G401 (cell line): ENCODE results near the gene AGRP. TPM values are rescaled to one million over a fixed set of nuclear protein-coding genes. Genes with fewer than 3 reads are reported as not detected.

Experiments used
- DNase-seq: peaks from one replicate; pipeline ENCODE4 v3.0.0-alpha.2; 2015; ENCODE audit warnings: low spot score
- in situ Hi-C: cut with HindIII; loops from 2 replicates; pipeline ENCODE4 v1.10.0; 2016; ENCODE audit warnings: low sequenced_read_pairs, mixed read lengths
- total RNA-seq: library from RNA; depleted of rRNA; stranded (reverse); fragments of >200 nt; shearing (Covaris generic); gene quantifications from 2 replicates; pipeline ENCODE4 v1.2.3, GENCODE V29; 2014

The AGRP gene
- total RNA-seq, 1 experiment from 2014 or later, result not detected

- in situ Hi-C loops, result loop anchor here (5.0 kb wide), 1 partner anchor 33 kb away; the partner anchor contains the start of genes AGRP and ATP6V0D1
- DNase-seq, result no peak
Measured at GRCh38 chr16:67449739-67450138, 33.6 kb downstream of the AGRP start.

- no peak for DNase-seq
- in situ Hi-C loops, result loop anchor here (5.0 kb wide), 1 partner anchor 33 kb away; the partner anchor contains the start of genes AGRP and ATP6V0D1
Measured at GRCh38 chr16:67449336-67449735, 34.0 kb downstream of the AGRP start.

GRCh38 chr16:67448580-67448979 lies 34.8 kb downstream of the AGRP start:
- in situ Hi-C loops, result loop anchor here (5.0 kb wide), 1 partner anchor 34 kb away; the partner anchor contains the start of genes AGRP and ATP6V0D1
- DNase-seq, result no peak

- DNase-seq, result no peak
- in situ Hi-C loops, result loop anchor here (5.0 kb wide), 1 partner anchor 35 kb away; the partner anchor contains the start of genes AGRP and ATP6V0D1
Measured at GRCh38 chr16:67447508-67448076, 35.8 kb downstream of the AGRP start.

- in situ Hi-C loops, result loop anchor here (5.0 kb wide), 1 partner anchor 35 kb away; the partner anchor contains the start of genes AGRP and ATP6V0D1
- no peak for DNase-seq
Measured at GRCh38 chr16:67446968-67447507, 36.3 kb downstream of the AGRP start.

- no peak for DNase-seq
- in situ Hi-C loops, result loop anchor here (5.0 kb wide), 1 partner anchor 36 kb away; the partner anchor contains the start of genes AGRP and ATP6V0D1
Measured at GRCh38 chr16:67445913-67446907, 37.1 kb downstream of the AGRP start.

- DNase-seq, result peak; percentile 97
- in situ Hi-C loops, result loop anchor here (5.0 kb wide), 1 partner anchor 37 kb away; the partner anchor contains the start of genes AGRP and ATP6V0D1
Measured at GRCh38 chr16:67445441-67445912, 37.9 kb downstream of the AGRP start.

GRCh38 chr16:67445126-67445426 lies 38.3 kb downstream of the AGRP start:
- no peak for DNase-seq
- in situ Hi-C loops, result loop anchor here (5.0 kb wide), 1 partner anchor 37 kb away; the partner anchor contains the start of genes AGRP and ATP6V0D1

GRCh38 chr16:67444259-67445125 lies 38.9 kb downstream of the AGRP start:
- in situ Hi-C loops, result loop anchor here (5.0 kb wide), 1 partner anchor 38 kb away; the partner anchor contains the start of genes AGRP and ATP6V0D1
- DNase-seq, result no peak

- DNase-seq, result no peak
- in situ Hi-C loops, result no loop called here
Measured at GRCh38 chr16:67443265-67443664, 40.1 kb downstream of the AGRP start.

GRCh38 chr16:67442581-67443255 lies 40.6 kb downstream of the AGRP start:
- no peak for DNase-seq
- in situ Hi-C loops, result no loop called here

- peak; percentile 76 for DNase-seq
- in situ Hi-C loops, result no loop called here
Measured at GRCh38 chr16:67441907-67442306, 41.4 kb downstream of the AGRP start.

- DNase-seq, result peak; percentile 92
- in situ Hi-C loops, result no loop called here
Measured at GRCh38 chr16:67441271-67441753, 42.0 kb downstream of the AGRP start.

GRCh38 chr16:67438824-67439393 lies 44.4 kb downstream of the AGRP start:
- DNase-seq, result no peak
- in situ Hi-C loops, result no loop called here

GRCh38 chr16:67438098-67438791 lies 45.1 kb downstream of the AGRP start:
- in situ Hi-C loops, result no loop called here
- DNase-seq, result no peak

GRCh38 chr16:67437513-67437912 lies 45.8 kb downstream of the AGRP start:
- no peak for DNase-seq
- in situ Hi-C loops, result no loop called here

GRCh38 chr16:67436640-67437193 lies 46.6 kb downstream of the AGRP start:
- DNase-seq, result no peak
- in situ Hi-C loops, result no loop called here
